K562 (cell line): ENCODE results near the gene CYP26A1. TPM values are rescaled to one million over a fixed set of nuclear protein-coding genes. Genes with fewer than 3 reads are reported as not detected.

Experiments used
- ATF1 ChIP-seq, 2 experiments: fragments of 450-650 bp in 1 of 2; IDR thresholded peaks; 2 replicates each; pipeline ENCODE4 v1.6.1; 2016; ENCODE audit warnings: missing compliant biosample characterization in 1 of 2, missing genetic modification characterization in 1 of 2
- BRF1 ChIP-seq: IDR thresholded peaks from 3 replicates; pipeline ENCODE4 v1.6.1; 2011; ENCODE audit warnings: borderline replicate concordance, mild to moderate bottlenecking; ENCODE audit not compliant: insufficient read length; ENCODE audit errors: extremely low read depth
- FOXK2 ChIP-seq, 2 experiments: fragments of 450-650 bp; IDR thresholded peaks in 1 of 2; conservative IDR thresholded peaks in 1 of 2; 2 replicates each; pipeline ENCODE4 v1.6.1; 2016; ENCODE audit warnings: low read depth in 2 of 2, mild to moderate bottlenecking in 1 of 2
- HDAC2 ChIP-seq: fragments of 450-650 bp; IDR thresholded peaks from 2 replicates; pipeline ENCODE4 v1.6.1; 2016; ENCODE audit warnings: mild to moderate bottlenecking
- HDAC8 ChIP-seq: fragments of 450-650 bp; IDR thresholded peaks from 2 replicates; pipeline ENCODE4 v1.6.1; 2016; ENCODE audit warnings: mild to moderate bottlenecking, missing genetic modification characterization, moderate library complexity, missing compliant biosample characterization
- NFE2L1 ChIP-seq: fragments of 450-650 bp; IDR thresholded peaks from 2 replicates; pipeline ENCODE4 v1.6.1; 2016; ENCODE audit warnings: missing genetic modification characterization, low read depth, mild to moderate bottlenecking, missing compliant biosample characterization, moderate library complexity, borderline replicate concordance
- RB1 ChIP-seq: fragments of 450-650 bp; IDR thresholded peaks from 2 replicates; pipeline ENCODE4 v1.6.1; 2017; ENCODE audit warnings: low read depth, mild to moderate bottlenecking
- RCOR1 ChIP-seq, 2 experiments: IDR thresholded peaks; 2 replicates each; pipeline ENCODE4 v1.6.1; 2012; ENCODE audit warnings: low read depth in 2 of 2, low read length in 2 of 2, borderline replicate concordance in 1 of 2, improper control_type of control experiment in 1 of 2
- RFX1 ChIP-seq: fragments of 450-650 bp; IDR thresholded peaks from 2 replicates; pipeline ENCODE4 v1.6.1; 2016; ENCODE audit warnings: mild to moderate bottlenecking, moderate library complexity
- RNF2 ChIP-seq: sonication (generic); IDR thresholded peaks from 2 replicates; pipeline ENCODE4 v1.6.1; 2016
- SRSF3 ChIP-seq: fragments of 200-400 bp; formaldehyde crosslinking; IDR thresholded peaks from 2 replicates; pipeline ENCODE4 v1.6.1; 2016; ENCODE audit warnings: mild to moderate bottlenecking, low read length, moderate library complexity; ENCODE audit not compliant: insufficient read depth
- TAF1 ChIP-seq: IDR thresholded peaks from 2 replicates; pipeline ENCODE4 v1.6.1; 2011; ENCODE audit warnings: mild to moderate bottlenecking, low read length, moderate library complexity; ENCODE audit not compliant: insufficient read depth, control insufficient read depth, severe bottlenecking; ENCODE audit errors: extremely low read depth
- TAF9B ChIP-seq: fragments of 450-650 bp; IDR thresholded peaks from 2 replicates; pipeline ENCODE4 v1.6.1; 2018; ENCODE audit warnings: mild to moderate bottlenecking; ENCODE audit not compliant: partially characterized antibody
- ZNF143 ChIP-seq: sonication (generic); formaldehyde crosslinking; IDR thresholded peaks from 2 replicates; pipeline ENCODE4 v1.9.0; 2022; ENCODE audit warnings: mild to moderate bottlenecking, missing genetic modification reagents
- ZNF263 ChIP-seq: sonication (generic); formaldehyde crosslinking; IDR thresholded peaks from 2 replicates; pipeline ENCODE4 v1.8.0; 2022; ENCODE audit warnings: mild to moderate bottlenecking, missing genetic modification reagents, borderline replicate concordance
- ZNF384 ChIP-seq: IDR thresholded peaks from 2 replicates; pipeline ENCODE4 v1.6.1; 2012; ENCODE audit warnings: low read depth, low read length, improper control_type of control experiment
- polyA plus RNA-seq, 8 experiments: library from polyadenylated mRNA; depleted of rRNA in 4 of 8; stranded (reverse) in 5 of 8; unstranded in 3 of 8; fragments of >200 nt; fragmentation: Nextera tagmentation in 2 of 8; fragmentation: Illumina TruSeq in 1 of 8; extraction: Ambion mirVana in 2 of 8; extraction: Trizol in 1 of 8; gene quantifications; 2 replicates each; pipeline versions ENCODE4 v1.2.1 to v1.2.3, GENCODE V29; 2011 to 2014; ENCODE audit warnings: inconsistent platforms in 1 of 8, missing spikeins in 1 of 8
- total RNA-seq, 7 experiments: library from RNA; depleted of rRNA in 6 of 7; stranded (reverse); fragments of >200 nt in 6 of 7; fragmentation: Illumina TruSeq in 2 of 7; extraction: Trizol in 2 of 7; gene quantifications; 2 replicates each; pipeline versions ENCODE4 v1.2.1 to v1.2.3, GENCODE V29; 2011 to 2021; ENCODE audit warnings: low replicate concordance in 1 of 7
- TF ChIP-seq, protein P1 (sequence below): sonication (generic); formaldehyde crosslinking; IDR thresholded peaks from 2 replicates; pipeline ENCODE4 v1.8.1; 2023; ENCODE audit warnings: missing genetic modification reagents, mild to moderate bottlenecking, borderline replicate concordance
- TF ChIP-seq, protein P2 (sequence below): IDR thresholded peaks from 2 replicates; pipeline ENCODE4 v1.6.1; 2011; ENCODE audit warnings: borderline replicate concordance, low read depth, mild to moderate bottlenecking, moderate library complexity, low read length; ENCODE audit not compliant: insufficient read depth, poor library complexity, severe bottlenecking
- TF ChIP-seq, protein P3 (sequence below): fragments of 450-650 bp; IDR thresholded peaks from 2 replicates; pipeline ENCODE4 v1.6.1; 2018; ENCODE audit warnings: mild to moderate bottlenecking, low read depth; ENCODE audit not compliant: partially characterized antibody

The CYP26A1 gene
- total and polyA plus RNA-seq, 9 of the 15 experiments (the other 6 are each of a cell fraction or from before 2014, with no cell fraction given), result 0.11 to 5.1 (median 1.6) TPM

DNA sequence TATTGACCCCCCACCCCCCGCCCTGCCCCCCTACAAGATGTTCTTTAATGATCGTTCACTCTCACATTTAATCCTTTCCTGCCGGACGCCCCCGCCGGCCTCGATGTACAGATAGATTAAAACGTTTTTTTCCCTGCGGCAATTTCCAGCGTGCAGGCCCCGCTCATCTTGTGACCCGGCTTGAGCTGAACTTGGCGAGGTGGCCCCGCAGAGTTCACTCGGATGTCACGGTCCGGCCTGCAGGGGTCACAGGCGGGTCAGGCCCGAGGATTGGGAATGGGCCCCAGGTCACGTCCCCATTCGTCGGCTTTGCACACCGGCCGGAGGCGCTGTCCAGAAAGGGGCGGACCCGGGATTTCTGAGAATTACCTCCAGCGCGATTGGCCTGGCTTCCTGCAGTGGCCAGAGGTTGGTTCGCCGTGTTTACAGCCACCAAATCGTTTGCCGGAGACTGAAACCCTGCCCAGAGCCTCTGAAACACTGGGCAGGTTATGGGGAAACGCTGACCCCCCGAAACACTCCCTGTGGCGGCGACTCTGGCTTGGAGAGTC lies 1.9 kb upstream of the CYP26A1 start (continued):
- no peak for TF ChIP-seq BRF1
- TF ChIP-seq RCOR1 (IDR thresholded peaks at IDR 0.05; ENCODE audit: borderline replicate concordance in 1 of 2, low read depth in 2 of 2, low read length in 2 of 2), result peak in 1 of 2 experiments; percentile 74; a peak in 2 of 4 replicates
- TF ChIP-seq, protein P1, sequence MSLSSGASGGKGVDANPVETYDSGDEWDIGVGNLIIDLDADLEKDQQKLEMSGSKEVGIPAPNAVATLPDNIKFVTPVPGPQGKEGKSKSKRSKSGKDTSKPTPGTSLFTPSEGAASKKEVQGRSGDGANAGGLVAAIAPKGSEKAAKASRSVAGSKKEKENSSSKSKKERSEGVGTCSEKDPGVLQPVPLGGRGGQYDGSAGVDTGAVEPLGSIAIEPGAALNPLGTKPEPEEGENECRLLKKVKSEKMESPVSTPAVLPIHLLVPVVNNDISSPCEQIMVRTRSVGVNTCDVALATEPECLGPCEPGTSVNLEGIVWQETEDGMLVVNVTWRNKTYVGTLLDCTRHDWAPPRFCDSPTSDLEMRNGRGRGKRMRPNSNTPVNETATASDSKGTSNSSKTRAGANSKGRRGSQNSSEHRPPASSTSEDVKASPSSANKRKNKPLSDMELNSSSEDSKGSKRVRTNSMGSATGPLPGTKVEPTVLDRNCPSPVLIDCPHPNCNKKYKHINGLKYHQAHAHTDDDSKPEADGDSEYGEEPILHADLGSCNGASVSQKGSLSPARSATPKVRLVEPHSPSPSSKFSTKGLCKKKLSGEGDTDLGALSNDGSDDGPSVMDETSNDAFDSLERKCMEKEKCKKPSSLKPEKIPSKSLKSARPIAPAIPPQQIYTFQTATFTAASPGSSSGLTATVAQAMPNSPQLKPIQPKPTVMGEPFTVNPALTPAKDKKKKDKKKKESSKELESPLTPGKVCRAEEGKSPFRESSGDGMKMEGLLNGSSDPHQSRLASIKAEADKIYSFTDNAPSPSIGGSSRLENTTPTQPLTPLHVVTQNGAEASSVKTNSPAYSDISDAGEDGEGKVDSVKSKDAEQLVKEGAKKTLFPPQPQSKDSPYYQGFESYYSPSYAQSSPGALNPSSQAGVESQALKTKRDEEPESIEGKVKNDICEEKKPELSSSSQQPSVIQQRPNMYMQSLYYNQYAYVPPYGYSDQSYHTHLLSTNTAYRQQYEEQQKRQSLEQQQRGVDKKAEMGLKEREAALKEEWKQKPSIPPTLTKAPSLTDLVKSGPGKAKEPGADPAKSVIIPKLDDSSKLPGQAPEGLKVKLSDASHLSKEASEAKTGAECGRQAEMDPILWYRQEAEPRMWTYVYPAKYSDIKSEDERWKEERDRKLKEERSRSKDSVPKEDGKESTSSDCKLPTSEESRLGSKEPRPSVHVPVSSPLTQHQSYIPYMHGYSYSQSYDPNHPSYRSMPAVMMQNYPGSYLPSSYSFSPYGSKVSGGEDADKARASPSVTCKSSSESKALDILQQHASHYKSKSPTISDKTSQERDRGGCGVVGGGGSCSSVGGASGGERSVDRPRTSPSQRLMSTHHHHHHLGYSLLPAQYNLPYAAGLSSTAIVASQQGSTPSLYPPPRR, result no peak
- TF ChIP-seq, protein P2, sequence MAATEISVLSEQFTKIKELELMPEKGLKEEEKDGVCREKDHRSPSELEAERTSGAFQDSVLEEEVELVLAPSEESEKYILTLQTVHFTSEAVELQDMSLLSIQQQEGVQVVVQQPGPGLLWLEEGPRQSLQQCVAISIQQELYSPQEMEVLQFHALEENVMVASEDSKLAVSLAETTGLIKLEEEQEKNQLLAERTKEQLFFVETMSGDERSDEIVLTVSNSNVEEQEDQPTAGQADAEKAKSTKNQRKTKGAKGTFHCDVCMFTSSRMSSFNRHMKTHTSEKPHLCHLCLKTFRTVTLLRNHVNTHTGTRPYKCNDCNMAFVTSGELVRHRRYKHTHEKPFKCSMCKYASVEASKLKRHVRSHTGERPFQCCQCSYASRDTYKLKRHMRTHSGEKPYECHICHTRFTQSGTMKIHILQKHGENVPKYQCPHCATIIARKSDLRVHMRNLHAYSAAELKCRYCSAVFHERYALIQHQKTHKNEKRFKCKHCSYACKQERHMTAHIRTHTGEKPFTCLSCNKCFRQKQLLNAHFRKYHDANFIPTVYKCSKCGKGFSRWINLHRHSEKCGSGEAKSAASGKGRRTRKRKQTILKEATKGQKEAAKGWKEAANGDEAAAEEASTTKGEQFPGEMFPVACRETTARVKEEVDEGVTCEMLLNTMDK, result no peak
- TF ChIP-seq SRSF3, result no peak
- TF ChIP-seq HDAC8 (tag), result no peak
- TF ChIP-seq RB1, result no peak; the same call in 1 of the 2 replicates
- TF ChIP-seq TAF9B, result no peak
- TF ChIP-seq ZNF263 (CRISPR knock-in tag), result no peak
- TF ChIP-seq, protein P3, sequence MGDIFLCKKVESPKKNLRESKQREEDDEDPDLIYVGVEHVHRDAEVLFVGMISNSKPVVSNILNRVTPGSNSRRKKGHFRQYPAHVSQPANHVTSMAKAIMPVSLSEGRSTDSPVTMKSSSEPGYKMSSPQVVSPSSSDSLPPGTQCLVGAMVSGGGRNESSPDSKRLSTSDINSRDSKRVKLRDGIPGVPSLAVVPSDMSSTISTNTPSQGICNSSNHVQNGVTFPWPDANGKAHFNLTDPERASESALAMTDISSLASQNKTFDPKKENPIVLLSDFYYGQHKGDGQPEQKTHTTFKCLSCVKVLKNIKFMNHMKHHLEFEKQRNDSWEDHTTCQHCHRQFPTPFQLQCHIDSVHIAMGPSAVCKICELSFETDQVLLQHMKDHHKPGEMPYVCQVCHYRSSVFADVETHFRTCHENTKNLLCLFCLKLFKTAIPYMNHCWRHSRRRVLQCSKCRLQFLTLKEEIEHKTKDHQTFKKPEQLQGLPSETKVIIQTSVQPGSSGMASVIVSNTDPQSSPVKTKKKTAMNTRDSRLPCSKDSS, result no peak
- peak; percentile 29 for TF ChIP-seq TAF1
- TF ChIP-seq ZNF384, result peak; percentile 61
- TF ChIP-seq HDAC2, result peak; percentile 20; the same call in 1 of the 2 replicates
- TF ChIP-seq RFX1, result no peak
- TF ChIP-seq ATF1 (CRISPR knock-in tag; IDR thresholded peaks at IDR 0.05), result no peak
- TF ChIP-seq ATF1 (tag; IDR thresholded peaks at IDR 0.05), result peak; percentile 24; the same call in 1 of the 2 replicates
- no peak for TF ChIP-seq NFE2L1 (tag)
- TF ChIP-seq RNF2, result peak; percentile 85
- peak; percentile 81 to 91; a peak in 3 of 4 replicates for TF ChIP-seq FOXK2 (conservative IDR thresholded peaks at IDR 0.05 in 1 of 2, IDR thresholded peaks at IDR 0.05 in 1 of 2; ENCODE audit: low read depth in 2 of 2)
- no peak for TF ChIP-seq ZNF143 (CRISPR knock-in tag)
